ENCODE results near the gene CDK11A.
A peak's percentile ranks its signal among the peaks of the same experiment; 100 is the strongest.
"Not testable (repeated sequence)": the region's sequence is repeated elsewhere in the genome, so short reads cannot be mapped to it uniquely, and the experiment has no call there.

The CDK11A gene

DNA sequence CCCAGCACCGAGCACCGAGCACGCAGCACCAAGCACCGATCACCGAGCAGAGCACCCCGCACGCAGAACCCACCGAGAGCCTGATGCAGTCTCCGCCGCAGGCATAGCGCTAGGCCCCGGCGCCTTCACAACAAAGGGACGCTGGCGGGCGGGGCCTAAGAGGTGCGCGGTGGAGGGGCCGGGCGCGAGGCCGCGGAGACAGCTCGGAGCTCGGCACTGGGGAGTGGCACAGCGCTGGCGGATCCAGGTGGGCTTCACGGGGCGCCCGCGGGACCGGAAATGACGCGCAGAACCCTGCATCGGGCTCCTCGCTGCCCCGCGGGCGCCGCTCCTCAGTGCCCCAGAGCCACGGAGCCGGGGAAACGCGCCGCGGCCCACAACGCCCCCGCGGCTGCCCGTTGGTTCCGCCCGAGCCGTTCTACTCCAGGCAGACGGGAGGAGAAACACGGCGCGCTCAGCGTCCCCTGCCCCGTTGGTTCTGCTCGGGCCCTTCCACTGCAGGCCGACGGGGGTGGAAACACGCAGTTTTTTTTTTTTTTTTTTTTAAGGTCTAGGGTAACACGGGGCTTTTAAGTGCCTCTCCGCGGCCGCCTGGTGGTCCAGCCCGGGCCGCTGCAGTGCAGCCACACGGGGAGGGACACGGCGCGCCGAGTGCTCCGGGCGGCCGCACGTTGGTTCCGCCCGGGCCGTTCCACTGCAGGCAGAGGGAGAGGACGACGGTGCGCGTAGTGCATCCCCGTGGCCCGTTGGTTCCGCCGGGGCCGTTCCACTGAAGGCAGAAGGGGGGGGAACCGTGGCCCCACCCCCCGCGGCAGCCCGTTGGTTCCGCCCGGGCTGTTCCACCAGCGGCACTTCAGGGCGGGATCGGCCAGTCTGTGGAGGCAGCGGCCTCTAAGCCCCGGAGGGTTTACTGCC is 21.8 kb upstream of the CDK11A start:
- DNase-seq (peak; percentile 89), ATAC-seq (ENCODE audit: insufficient read depth, low read depth) (peak; percentile 77)
- H3K9me3 ChIP-seq (ENCODE audit: insufficient read depth, low read length, severe bottlenecking); H3K4me1 ChIP-seq (ENCODE audit: insufficient read depth, low read length); H3K27me3 ChIP-seq (ENCODE audit: insufficient read depth, low read length, poor library complexity); H3K36me3 ChIP-seq (ENCODE audit: insufficient read depth, low read length); H4K20me1 ChIP-seq (ENCODE audit: insufficient read depth, low read length): not testable (repeated sequence)
- H3K9ac ChIP-seq (ENCODE audit: low read depth, low read length) = peak overlapping the region; percentile 62
- peak overlapping the region; percentile 44 for H3K4me2 ChIP-seq (ENCODE audit: insufficient read depth, low read length)
- peaks cover 12% of the 10 kb centered on the region; the same call in 1 of the 2 replicates for H3K79me2 ChIP-seq (ENCODE audit: insufficient read depth, low read length)
- peak overlapping the region; percentile 83 for H3K27ac ChIP-seq (ENCODE audit: low read length)
- peak overlapping the region; percentile 20 to 53; a peak in 3 of 4 replicates for H3K4me3 ChIP-seq (ENCODE audit: low read depth in 1 of 2, low read length in 2 of 2)
- H2AFZ ChIP-seq (ENCODE audit: low read depth, low read length) = peak overlapping the region; percentile 49; the same call in 1 of the 2 replicates

DNA sequence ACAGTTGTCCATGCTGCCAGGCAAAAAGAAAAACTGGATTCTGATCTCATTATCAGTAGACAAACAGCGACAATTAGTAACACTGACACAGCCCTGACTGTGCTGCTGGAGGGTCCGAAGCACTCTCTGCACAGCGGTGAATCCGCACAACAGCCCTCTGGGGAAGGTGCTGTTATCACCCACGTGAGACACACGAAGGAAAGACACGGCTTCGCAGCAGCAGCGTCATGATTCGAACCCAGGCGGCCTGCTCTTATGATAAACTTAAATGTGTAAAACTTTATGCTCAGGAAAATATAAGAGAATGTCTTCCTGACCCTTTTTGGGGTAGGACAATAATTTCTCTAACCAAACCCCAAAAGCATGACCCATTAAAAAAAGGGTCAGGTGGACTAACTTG is 18.4 kb upstream of the CDK11A start:
- not testable (repeated sequence) for H3K9ac ChIP-seq (ENCODE audit: low read depth, low read length); H2AFZ ChIP-seq (ENCODE audit: low read depth, low read length); H3K4me2 ChIP-seq (ENCODE audit: insufficient read depth, low read length); H3K4me3 ChIP-seq (ENCODE audit: low read depth in 1 of 2, low read length in 2 of 2); H4K20me1 ChIP-seq (ENCODE audit: insufficient read depth, low read length); ATAC-seq (ENCODE audit: insufficient read depth, low read depth); DNase-seq; H3K9me3 ChIP-seq (ENCODE audit: insufficient read depth, low read length, severe bottlenecking); H3K27ac ChIP-seq (ENCODE audit: low read length); H3K27me3 ChIP-seq (ENCODE audit: insufficient read depth, low read length, poor library complexity); H3K4me1 ChIP-seq (ENCODE audit: insufficient read depth, low read length)
- H3K79me2 ChIP-seq (ENCODE audit: insufficient read depth, low read length) = peaks cover 13% of the 10 kb centered on the region; the same call in 1 of the 2 replicates
- peaks cover 12% of the 10 kb centered on the region for H3K36me3 ChIP-seq (ENCODE audit: insufficient read depth, low read length)

DNA sequence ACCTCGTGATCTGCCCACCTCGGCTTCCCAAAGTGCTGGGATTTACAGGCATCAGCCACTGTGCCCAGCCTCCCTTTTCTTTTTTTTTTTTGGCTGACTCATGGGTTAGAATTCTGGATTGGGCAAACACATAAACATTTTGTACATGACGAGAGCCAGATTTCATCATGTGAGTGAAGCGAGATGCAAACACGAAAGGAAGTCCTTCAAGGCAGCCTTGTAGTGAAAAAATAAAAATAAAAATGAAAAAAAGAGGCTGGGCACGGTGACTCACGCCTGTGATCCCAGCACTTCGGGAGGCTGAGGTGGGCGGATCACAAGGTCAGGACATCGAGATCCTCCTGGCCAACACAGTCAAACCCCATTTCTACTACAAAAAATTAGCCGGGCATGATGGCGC is 16.9 kb upstream of the CDK11A start:
- not testable (repeated sequence) for DNase-seq; H4K20me1 ChIP-seq (ENCODE audit: insufficient read depth, low read length); H3K9ac ChIP-seq (ENCODE audit: low read depth, low read length); H3K27ac ChIP-seq (ENCODE audit: low read length); ATAC-seq (ENCODE audit: insufficient read depth, low read depth); H3K4me1 ChIP-seq (ENCODE audit: insufficient read depth, low read length); H2AFZ ChIP-seq (ENCODE audit: low read depth, low read length); H3K4me3 ChIP-seq (ENCODE audit: low read depth in 1 of 2, low read length in 2 of 2); H3K27me3 ChIP-seq (ENCODE audit: insufficient read depth, low read length, poor library complexity); H3K4me2 ChIP-seq (ENCODE audit: insufficient read depth, low read length); H3K9me3 ChIP-seq (ENCODE audit: insufficient read depth, low read length, severe bottlenecking)
- Histone ChIP-seq H3K79me2 (ENCODE audit: insufficient read depth, low read length) (peaks cover 13% of the 10 kb centered on the region; the same call in 1 of the 2 replicates), H3K36me3 (ENCODE audit: insufficient read depth, low read length) (peaks cover 17% of the 10 kb centered on the region)

DNA sequence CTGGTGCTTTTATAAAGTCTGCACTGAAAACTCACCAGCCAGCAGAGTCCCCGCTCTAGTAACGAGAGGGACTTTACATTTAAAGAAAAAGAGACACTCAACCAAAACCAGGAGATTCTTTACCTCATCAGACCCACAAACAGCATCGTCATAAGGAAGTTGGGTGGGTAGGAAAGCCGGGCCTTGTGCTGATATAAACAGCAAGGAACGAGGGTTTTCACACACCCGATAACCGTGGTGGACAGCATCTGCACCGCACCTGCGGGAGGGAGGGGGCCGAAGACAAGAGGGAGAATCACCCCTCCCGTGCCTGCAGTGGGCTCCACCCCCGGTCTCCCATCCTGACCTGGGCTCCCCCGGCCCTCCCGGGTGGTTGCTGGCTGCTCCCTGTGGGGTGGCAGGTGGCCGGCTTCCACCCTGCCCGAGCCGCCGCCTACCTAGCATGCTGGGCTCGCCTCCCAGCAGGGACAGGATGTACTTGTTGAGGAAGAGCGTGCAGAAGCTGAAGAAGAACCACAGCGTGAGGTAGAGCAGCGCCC is 14.7 kb upstream of the CDK11A start:
- ATAC-seq (ENCODE audit: insufficient read depth, low read depth); H3K4me2 ChIP-seq (ENCODE audit: insufficient read depth, low read length): not testable (repeated sequence)

DNA sequence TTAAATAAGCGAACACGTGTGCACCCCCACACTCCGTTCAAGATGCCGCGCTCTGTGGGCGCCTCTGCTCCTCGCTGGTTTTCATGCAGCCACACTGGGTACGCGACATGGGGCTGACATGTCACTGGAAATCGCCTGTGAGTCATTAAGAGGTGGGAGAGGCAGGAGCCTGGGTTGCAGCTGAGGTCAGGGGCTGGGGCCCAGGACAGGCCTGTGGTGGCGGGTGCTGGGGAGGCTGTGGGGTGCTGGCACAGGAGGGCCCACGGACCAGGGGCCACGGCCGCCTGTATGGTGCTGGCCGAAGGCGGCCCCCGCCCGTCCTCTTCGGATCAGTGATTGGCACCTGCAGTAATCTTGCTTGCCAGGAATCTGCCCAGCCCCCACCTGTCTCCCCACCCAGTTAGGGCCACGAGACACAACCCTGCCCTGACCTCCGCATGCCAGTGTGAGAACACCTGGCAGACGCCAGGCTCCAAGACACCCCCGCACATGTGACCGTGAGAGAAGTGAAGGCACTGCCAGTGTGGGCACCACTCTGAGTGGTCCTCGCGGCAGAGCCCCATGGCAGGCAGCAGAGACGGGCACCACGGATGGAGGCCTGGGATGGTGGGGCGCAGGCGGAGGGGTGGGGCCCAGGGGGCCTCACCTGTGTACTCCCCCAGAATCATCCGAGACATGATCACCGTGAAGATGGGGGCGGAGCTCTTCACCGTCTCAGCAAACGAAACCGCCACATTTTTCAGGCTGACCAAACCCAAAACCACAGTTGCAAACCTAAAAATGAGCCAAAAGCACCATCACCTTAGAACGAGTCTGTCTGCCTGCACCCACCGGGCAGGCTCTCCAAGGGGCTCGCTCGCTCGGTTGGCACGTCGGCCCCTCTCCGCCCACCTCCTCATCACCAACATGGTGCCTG is 13.8 kb upstream of the CDK11A start:
- not testable (repeated sequence) for H3K27me3 ChIP-seq (ENCODE audit: insufficient read depth, low read length, poor library complexity); H2AFZ ChIP-seq (ENCODE audit: low read depth, low read length); H3K27ac ChIP-seq (ENCODE audit: low read length); H3K9ac ChIP-seq (ENCODE audit: low read depth, low read length); H4K20me1 ChIP-seq (ENCODE audit: insufficient read depth, low read length); H3K9me3 ChIP-seq (ENCODE audit: insufficient read depth, low read length, severe bottlenecking); H3K79me2 ChIP-seq (ENCODE audit: insufficient read depth, low read length); H3K4me2 ChIP-seq (ENCODE audit: insufficient read depth, low read length); H3K4me1 ChIP-seq (ENCODE audit: insufficient read depth, low read length); H3K4me3 ChIP-seq (ENCODE audit: low read depth in 1 of 2, low read length in 2 of 2); DNase-seq
- peak; percentile 9; the same call in 1 of the 3 replicates for ATAC-seq (ENCODE audit: insufficient read depth, low read depth)
- peaks cover 18% of the 10 kb centered on the region for H3K36me3 ChIP-seq (ENCODE audit: insufficient read depth, low read length)

More for the DNA sequence above, 14.7 kb upstream of the CDK11A start:
- not testable (repeated sequence) for H2AFZ ChIP-seq (ENCODE audit: low read depth, low read length); H3K27me3 ChIP-seq (ENCODE audit: insufficient read depth, low read length, poor library complexity); H3K4me3 ChIP-seq (ENCODE audit: low read depth in 1 of 2, low read length in 2 of 2); H4K20me1 ChIP-seq (ENCODE audit: insufficient read depth, low read length); H3K4me1 ChIP-seq (ENCODE audit: insufficient read depth, low read length); H3K9me3 ChIP-seq (ENCODE audit: insufficient read depth, low read length, severe bottlenecking); H3K9ac ChIP-seq (ENCODE audit: low read depth, low read length); H3K27ac ChIP-seq (ENCODE audit: low read length); DNase-seq
- Histone ChIP-seq H3K79me2 (ENCODE audit: insufficient read depth, low read length) (peaks cover 13% of the 10 kb centered on the region; the same call in 1 of the 2 replicates), H3K36me3 (ENCODE audit: insufficient read depth, low read length) (peaks cover 17% of the 10 kb centered on the region)
